ENCODE measurements around the gene SPACA4. TPM values are rescaled to one million over a fixed set of nuclear protein-coding genes. Genes with fewer than 3 reads are reported as not detected.

SPACA4 gene
- polyA plus RNA-seq, 1 of the 3 experiments (the other 2 are of a cell fraction): not detected

DNA sequence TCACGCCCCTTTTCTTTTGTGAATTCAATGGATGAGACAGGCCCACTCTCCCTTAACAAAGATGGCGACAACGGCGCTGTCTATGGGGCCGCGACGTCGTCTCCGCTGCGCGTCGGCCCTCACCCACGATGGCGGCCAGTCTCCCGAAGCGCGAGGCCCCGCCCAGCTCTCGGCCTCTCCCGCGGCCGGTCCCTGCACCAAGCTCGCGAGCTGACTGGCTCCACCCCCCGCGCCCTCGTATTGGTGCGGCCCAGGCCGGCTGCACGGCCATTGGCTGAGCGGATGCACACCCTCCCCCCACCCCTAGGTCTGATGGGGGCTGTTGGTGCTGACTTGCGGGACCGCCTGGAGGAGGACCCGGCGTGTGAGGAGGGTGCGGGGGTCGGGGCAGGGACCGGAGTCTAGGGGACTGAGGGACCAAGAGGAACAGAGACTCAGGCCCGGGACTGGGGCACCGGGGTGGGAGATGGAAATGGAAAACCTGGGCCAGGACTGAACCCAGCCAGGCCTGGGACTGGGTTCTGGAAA is 17.6 kb downstream of the SPACA4 start (continued):
- TF ChIP-seq, protein P1, sequence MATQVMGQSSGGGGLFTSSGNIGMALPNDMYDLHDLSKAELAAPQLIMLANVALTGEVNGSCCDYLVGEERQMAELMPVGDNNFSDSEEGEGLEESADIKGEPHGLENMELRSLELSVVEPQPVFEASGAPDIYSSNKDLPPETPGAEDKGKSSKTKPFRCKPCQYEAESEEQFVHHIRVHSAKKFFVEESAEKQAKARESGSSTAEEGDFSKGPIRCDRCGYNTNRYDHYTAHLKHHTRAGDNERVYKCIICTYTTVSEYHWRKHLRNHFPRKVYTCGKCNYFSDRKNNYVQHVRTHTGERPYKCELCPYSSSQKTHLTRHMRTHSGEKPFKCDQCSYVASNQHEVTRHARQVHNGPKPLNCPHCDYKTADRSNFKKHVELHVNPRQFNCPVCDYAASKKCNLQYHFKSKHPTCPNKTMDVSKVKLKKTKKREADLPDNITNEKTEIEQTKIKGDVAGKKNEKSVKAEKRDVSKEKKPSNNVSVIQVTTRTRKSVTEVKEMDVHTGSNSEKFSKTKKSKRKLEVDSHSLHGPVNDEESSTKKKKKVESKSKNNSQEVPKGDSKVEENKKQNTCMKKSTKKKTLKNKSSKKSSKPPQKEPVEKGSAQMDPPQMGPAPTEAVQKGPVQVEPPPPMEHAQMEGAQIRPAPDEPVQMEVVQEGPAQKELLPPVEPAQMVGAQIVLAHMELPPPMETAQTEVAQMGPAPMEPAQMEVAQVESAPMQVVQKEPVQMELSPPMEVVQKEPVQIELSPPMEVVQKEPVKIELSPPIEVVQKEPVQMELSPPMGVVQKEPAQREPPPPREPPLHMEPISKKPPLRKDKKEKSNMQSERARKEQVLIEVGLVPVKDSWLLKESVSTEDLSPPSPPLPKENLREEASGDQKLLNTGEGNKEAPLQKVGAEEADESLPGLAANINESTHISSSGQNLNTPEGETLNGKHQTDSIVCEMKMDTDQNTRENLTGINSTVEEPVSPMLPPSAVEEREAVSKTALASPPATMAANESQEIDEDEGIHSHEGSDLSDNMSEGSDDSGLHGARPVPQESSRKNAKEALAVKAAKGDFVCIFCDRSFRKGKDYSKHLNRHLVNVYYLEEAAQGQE (IDR thresholded peaks at IDR 0.05; ENCODE audit: low read depth, low read length): no peak
- TF ChIP-seq JUND (IDR thresholded peaks at IDR 0.05) (no peak), RFX5 (IDR thresholded peaks at IDR 0.05; ENCODE audit: low read length) (peak; percentile 74), TAF1 (IDR thresholded peaks at IDR 0.05; ENCODE audit: borderline replicate concordance, low read depth, low read length) (no peak; the same call in 1 of the 2 replicates), NFIC (IDR thresholded peaks at IDR 0.05; ENCODE audit: borderline replicate concordance) (no peak), MXI1 (IDR thresholded peaks at IDR 0.05; ENCODE audit: low read depth, low read length) (peak; percentile 46; the same call in 1 of the 2 replicates), YY1 (IDR thresholded peaks at IDR 0.05; ENCODE audit: low read depth) (peak; percentile 99), GABPA (IDR thresholded peaks at IDR 0.05; ENCODE audit: low read depth) (no peak), EZH2phosphoT487 (IDR thresholded peaks at IDR 0.05; ENCODE audit: borderline replicate concordance, low read depth) (no peak), SIN3A (IDR thresholded peaks at IDR 0.05; ENCODE audit: borderline replicate concordance, low read depth, low read length) (no peak), TEAD4 (IDR thresholded peaks at IDR 0.05; ENCODE audit: borderline replicate concordance, insufficient read depth) (no peak), ELF1 (IDR thresholded peaks at IDR 0.05) (no peak), NRF1 (IDR thresholded peaks at IDR 0.05; ENCODE audit: low read depth, low read length) (no peak), POLR2AphosphoS5 (IDR thresholded peaks at IDR 0.05; ENCODE audit: low read depth, low read length) (no peak; the same call in 1 of the 2 replicates), MEF2A (IDR thresholded peaks at IDR 0.05; ENCODE audit: borderline replicate concordance, low read depth) (no peak), FOSL2 (IDR thresholded peaks at IDR 0.05; ENCODE audit: borderline replicate concordance, low read depth) (no peak)
- TF ChIP-seq, protein P2, sequence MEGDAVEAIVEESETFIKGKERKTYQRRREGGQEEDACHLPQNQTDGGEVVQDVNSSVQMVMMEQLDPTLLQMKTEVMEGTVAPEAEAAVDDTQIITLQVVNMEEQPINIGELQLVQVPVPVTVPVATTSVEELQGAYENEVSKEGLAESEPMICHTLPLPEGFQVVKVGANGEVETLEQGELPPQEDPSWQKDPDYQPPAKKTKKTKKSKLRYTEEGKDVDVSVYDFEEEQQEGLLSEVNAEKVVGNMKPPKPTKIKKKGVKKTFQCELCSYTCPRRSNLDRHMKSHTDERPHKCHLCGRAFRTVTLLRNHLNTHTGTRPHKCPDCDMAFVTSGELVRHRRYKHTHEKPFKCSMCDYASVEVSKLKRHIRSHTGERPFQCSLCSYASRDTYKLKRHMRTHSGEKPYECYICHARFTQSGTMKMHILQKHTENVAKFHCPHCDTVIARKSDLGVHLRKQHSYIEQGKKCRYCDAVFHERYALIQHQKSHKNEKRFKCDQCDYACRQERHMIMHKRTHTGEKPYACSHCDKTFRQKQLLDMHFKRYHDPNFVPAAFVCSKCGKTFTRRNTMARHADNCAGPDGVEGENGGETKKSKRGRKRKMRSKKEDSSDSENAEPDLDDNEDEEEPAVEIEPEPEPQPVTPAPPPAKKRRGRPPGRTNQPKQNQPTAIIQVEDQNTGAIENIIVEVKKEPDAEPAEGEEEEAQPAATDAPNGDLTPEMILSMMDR (IDR thresholded peaks at IDR 0.05): no peak
- TF ChIP-seq, protein P3, sequence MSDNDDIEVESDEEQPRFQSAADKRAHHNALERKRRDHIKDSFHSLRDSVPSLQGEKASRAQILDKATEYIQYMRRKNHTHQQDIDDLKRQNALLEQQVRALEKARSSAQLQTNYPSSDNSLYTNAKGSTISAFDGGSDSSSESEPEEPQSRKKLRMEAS (IDR thresholded peaks at IDR 0.05; ENCODE audit: low read depth): peak; percentile 36; the same call in 1 of the 2 replicates
- TF ChIP-seq, protein P4, sequence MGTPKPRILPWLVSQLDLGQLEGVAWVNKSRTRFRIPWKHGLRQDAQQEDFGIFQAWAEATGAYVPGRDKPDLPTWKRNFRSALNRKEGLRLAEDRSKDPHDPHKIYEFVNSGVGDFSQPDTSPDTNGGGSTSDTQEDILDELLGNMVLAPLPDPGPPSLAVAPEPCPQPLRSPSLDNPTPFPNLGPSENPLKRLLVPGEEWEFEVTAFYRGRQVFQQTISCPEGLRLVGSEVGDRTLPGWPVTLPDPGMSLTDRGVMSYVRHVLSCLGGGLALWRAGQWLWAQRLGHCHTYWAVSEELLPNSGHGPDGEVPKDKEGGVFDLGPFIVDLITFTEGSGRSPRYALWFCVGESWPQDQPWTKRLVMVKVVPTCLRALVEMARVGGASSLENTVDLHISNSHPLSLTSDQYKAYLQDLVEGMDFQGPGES (IDR thresholded peaks at IDR 0.05; ENCODE audit: low read depth, low read length): no peak

Data from SK-N-SH (cell line).